ENCODE data around the gene UBE2G2. TPM values are rescaled to one million over a fixed set of nuclear protein-coding genes. Genes with fewer than 3 reads are reported as not detected.

UBE2G2 gene
- polyA plus RNA-seq, 1 donor (not counting 4 experiments of a cell fraction or from before 2014, with no cell fraction given): 106 TPM

DNA sequence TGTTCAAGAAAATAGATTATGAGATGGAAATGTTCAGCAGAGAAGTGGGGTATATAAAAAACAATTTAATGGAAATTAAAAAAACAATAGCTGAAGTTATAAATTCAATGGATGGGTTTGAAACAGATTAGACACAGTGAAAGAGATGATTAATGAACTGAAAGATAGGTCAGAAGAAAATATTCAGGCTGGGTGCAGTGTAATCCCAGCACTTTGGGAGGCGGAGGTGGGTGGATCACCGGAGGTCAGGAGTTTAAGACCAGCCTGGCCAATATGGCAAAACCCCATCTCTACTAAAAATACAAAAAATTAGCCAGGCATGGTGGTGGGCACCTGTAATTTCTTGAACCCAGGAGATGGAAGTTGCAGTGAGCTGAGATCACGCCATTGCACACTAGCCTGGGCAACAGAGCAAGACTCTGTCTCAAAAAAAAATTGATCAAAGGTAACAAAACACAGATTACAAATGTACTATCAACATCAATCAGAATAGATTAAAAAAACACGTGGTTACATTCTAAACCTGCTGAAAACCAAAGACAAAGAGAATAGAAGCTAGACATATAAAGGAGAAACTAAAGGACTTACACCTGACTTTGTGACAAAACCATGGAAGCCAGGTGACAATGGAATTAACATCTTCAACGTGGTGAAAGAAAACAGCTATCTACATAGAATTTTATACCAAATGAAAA lies 21.0 kb upstream of the UBE2G2 start:
- H4K20me1 ChIP-seq (ENCODE audit: control insufficient read depth, extremely low read depth, insufficient read depth, low read length): no peaks in the 10 kb centered on the region
- FAIRE-seq (no peak), DNase-seq (ENCODE audit: low read depth, low spot score) (no peak)
- H3K27me3 ChIP-seq (ENCODE audit: control insufficient read depth, extremely low read depth, insufficient read depth, low read length): no peaks in the 10 kb centered on the region
- no peak overlapping the region for H2AFZ ChIP-seq (ENCODE audit: control insufficient read depth, low read length)
- no peak overlapping the region for H3K4me2 ChIP-seq (ENCODE audit: control insufficient read depth, extremely low read depth, insufficient read depth, low read depth, low read length)
- dilution Hi-C loops (cut with MboI; ENCODE audit: extremely low pct_ligation_motif_present, low sequenced_read_pairs): no loop called here
- TF ChIP-seq, protein P1, sequence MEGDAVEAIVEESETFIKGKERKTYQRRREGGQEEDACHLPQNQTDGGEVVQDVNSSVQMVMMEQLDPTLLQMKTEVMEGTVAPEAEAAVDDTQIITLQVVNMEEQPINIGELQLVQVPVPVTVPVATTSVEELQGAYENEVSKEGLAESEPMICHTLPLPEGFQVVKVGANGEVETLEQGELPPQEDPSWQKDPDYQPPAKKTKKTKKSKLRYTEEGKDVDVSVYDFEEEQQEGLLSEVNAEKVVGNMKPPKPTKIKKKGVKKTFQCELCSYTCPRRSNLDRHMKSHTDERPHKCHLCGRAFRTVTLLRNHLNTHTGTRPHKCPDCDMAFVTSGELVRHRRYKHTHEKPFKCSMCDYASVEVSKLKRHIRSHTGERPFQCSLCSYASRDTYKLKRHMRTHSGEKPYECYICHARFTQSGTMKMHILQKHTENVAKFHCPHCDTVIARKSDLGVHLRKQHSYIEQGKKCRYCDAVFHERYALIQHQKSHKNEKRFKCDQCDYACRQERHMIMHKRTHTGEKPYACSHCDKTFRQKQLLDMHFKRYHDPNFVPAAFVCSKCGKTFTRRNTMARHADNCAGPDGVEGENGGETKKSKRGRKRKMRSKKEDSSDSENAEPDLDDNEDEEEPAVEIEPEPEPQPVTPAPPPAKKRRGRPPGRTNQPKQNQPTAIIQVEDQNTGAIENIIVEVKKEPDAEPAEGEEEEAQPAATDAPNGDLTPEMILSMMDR (optimal IDR thresholded peaks at IDR 0.05 in 1 of 3, IDR thresholded peaks at IDR 0.05 in 1 of 3, conservative IDR thresholded peaks at IDR 0.05 in 1 of 3; ENCODE audit: extremely low read depth in 1 of 3, insufficient read depth in 2 of 3, low read length in 3 of 3): no peak
- TF ChIP-seq EZH2 (IDR thresholded peaks at IDR 0.05; ENCODE audit: low read length): no peak
- no peaks in the 10 kb centered on the region for H3K36me3 ChIP-seq (ENCODE audit: control insufficient read depth in 2 of 2, extremely low read depth in 1 of 2, insufficient read depth in 2 of 2, low read length in 2 of 2)
- H3K27ac ChIP-seq (ENCODE audit: control insufficient read depth, insufficient read depth, low read length): no peak overlapping the region
- H3K9ac ChIP-seq (ENCODE audit: control insufficient read depth, extremely low read depth, insufficient read depth, low read length): no peak overlapping the region
- no peaks in the 10 kb centered on the region for H3K4me1 ChIP-seq (ENCODE audit: control insufficient read depth, extremely low read depth, insufficient read depth, low read length)
- peaks cover 5% of the 10 kb centered on the region for H3K9me3 ChIP-seq (ENCODE audit: control insufficient read depth, low read depth, low read length)
- H3K4me3 ChIP-seq (ENCODE audit: control insufficient read depth in 2 of 3, extremely low read depth in 1 of 3, insufficient read depth in 2 of 3, low read depth in 1 of 3, low read length in 3 of 3): no peak overlapping the region
- H3K9me1 ChIP-seq (ENCODE audit: control insufficient read depth, extremely low read depth, insufficient read depth, low read length): no peaks in the 10 kb centered on the region
- no peaks in the 10 kb centered on the region for H3K79me2 ChIP-seq (ENCODE audit: control insufficient read depth, insufficient read depth, low read length)

DNA sequence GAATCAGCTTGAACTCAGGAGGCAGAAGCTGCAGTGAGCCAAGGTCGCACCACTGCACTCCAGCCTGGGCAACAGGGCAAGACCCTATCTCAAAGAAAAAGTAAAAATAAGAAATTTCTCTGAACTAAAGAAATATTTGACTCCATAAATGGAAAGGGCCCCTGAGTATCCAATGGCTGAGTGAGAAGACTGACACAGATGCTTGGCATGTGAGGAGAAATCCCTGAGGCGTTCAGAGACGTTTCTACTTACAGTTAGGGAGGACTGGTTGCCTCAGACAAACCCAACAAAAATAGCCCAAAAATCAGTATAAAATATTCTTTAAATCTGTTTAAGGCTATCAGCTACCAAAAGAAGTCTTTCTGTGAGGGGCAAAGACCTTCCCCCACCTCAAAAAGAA lies 19.2 kb upstream of the UBE2G2 start:
- FAIRE-seq (no peak), DNase-seq (ENCODE audit: low read depth, low spot score) (no peak)
- Histone ChIP-seq H3K36me3 (ENCODE audit: control insufficient read depth in 2 of 2, extremely low read depth in 1 of 2, insufficient read depth in 2 of 2, low read length in 2 of 2) (no peaks in the 10 kb centered on the region), H3K4me1 (ENCODE audit: control insufficient read depth, extremely low read depth, insufficient read depth, low read length) (no peaks in the 10 kb centered on the region), H3K4me2 (ENCODE audit: control insufficient read depth, extremely low read depth, insufficient read depth, low read depth, low read length) (no peak overlapping the region), H3K79me2 (ENCODE audit: control insufficient read depth, insufficient read depth, low read length) (peaks cover 14% of the 10 kb centered on the region), H3K9me1 (ENCODE audit: control insufficient read depth, extremely low read depth, insufficient read depth, low read length) (no peaks in the 10 kb centered on the region), H2AFZ (ENCODE audit: control insufficient read depth, low read length) (no peak overlapping the region), H3K9me3 (ENCODE audit: control insufficient read depth, low read depth, low read length) (peaks cover 5% of the 10 kb centered on the region), H3K9ac (ENCODE audit: control insufficient read depth, extremely low read depth, insufficient read depth, low read length) (no peak overlapping the region), H3K4me3 (ENCODE audit: control insufficient read depth in 2 of 3, extremely low read depth in 1 of 3, insufficient read depth in 2 of 3, low read depth in 1 of 3, low read length in 3 of 3) (no peak overlapping the region), H3K27ac (ENCODE audit: control insufficient read depth, insufficient read depth, low read length) (no peak overlapping the region), H4K20me1 (ENCODE audit: control insufficient read depth, extremely low read depth, insufficient read depth, low read length) (peaks cover 7% of the 10 kb centered on the region), H3K27me3 (ENCODE audit: control insufficient read depth, extremely low read depth, insufficient read depth, low read length) (no peaks in the 10 kb centered on the region)
- TF ChIP-seq, protein P1 (optimal IDR thresholded peaks at IDR 0.05 in 1 of 3, IDR thresholded peaks at IDR 0.05 in 1 of 3, conservative IDR thresholded peaks at IDR 0.05 in 1 of 3; ENCODE audit: extremely low read depth in 1 of 3, insufficient read depth in 2 of 3, low read length in 3 of 3): no peak
- no peak for TF ChIP-seq EZH2 (IDR thresholded peaks at IDR 0.05; ENCODE audit: low read length)
- dilution Hi-C loops (cut with MboI; ENCODE audit: extremely low pct_ligation_motif_present, low sequenced_read_pairs): no loop called here
